GM18520 (cell line): ENCODE measurements around the gene EAPP.
"Not testable (repeated sequence)": the region's sequence is repeated elsewhere in the genome, so short reads cannot be mapped to it uniquely, and the experiment has no call there.

Experiments used
- ATAC-seq: cut with Tn5 transposase; IDR thresholded peaks from one replicate; pipeline ENCODE4 v1.9.1; 2021; ENCODE audit not compliant: unreplicated experiment

Gene EAPP

GRCh38 chr14:34489324-34489723 is 50.2 kb downstream of the EAPP start:
- no peak for ATAC-seq

DNA sequence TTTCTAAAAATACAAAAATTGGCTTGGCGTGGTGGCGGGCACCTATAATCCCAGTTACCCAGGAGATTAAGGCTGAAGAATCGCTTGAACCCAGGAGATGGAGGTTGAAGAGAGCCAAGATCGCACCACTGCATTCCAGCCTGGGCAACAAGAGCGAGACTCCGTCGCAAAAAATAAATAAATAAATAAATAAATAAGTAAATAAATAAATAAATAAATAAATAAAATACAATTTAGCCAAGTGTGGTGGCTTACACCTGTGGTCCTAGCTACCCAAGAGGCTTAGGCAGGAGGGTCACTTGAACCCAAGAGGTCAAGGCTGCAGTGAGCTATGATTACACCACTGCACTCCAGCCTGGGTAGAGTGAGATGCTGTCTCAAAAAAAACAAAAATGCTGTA is 51.0 kb downstream of the EAPP start:
- ATAC-seq = no peak

DNA sequence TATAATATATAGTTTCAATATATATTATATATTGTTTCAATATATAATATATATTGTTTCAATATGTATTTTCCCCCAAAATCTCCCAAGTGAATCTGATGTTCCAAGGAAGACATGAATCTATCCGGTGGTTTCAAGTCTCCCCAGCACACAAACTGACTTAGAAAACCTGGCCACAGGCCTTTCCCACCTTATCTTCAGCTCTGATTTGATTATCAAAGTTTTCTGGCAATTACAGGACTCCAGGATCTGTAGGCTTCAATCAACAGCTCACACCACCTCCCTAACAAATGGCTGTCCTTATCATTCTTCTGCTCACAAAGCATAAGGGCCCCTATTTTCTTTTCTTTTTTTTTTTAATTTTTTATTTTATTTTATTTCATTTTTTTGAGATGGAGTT is 54.8 kb downstream of the EAPP start:
- ATAC-seq = no peak

DNA sequence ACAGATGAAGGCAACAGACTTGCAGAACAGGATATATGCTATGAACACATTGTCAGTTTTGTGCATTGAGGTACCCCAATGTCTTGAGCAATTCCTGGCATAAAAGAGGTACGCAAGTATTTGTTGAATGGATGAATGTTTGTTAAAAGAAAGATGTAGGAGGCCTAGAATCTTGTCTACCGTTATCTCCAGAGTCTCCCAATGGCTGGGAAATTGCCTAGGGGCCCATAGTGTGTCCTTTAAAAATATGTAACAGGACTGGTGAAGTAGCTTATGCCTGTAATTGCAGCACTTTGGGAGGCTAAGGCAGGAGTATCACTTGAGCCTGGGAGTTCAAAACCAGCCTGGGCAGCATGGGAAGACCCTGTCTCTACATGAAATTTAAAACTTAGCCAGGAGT is 57.0 kb downstream of the EAPP start:
- ATAC-seq = no peak

DNA sequence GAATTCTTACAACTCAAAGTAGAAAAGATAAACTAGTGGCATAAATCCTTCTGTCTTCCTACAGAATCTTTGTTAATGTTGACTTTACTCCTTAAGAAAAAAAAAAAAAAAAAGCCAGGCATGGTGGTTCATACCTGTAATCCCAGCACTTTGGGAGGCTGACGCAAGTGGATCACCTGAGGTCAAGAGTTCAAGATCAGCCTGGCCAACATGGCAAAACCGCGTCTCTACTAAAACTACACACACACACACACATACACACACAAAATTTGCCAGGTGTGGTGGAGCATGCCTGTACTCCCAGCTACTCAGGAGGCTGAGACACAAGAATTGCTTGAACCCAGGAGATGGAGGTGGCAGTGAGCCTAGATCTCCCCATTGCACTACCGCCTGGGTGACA is 59.8 kb downstream of the EAPP start:
- no peak for ATAC-seq

- ATAC-seq = no peak
Measured at GRCh38 chr14:34478261-34478660, 61.2 kb downstream of the EAPP start.

DNA sequence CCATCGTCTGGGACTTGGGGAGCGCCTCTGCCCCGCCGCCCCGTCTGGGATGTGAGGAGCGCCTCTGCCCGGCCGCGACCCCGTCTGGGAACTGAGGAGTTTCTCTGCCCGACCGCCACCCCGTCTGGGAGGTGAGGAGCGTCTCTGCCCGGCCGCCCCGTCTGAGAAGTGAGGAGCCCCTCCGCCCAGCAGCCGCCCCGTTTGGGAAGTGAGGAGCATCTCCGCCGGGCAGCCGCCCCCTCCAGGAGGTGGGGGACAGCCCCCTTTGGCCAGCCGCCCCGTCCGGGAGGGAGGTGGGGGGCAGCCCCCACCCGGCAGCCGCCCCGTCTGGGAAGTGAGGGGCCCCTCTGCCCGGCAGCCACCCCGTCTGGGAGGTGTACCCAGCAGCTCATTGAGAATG is 63.5 kb downstream of the EAPP start:
- ATAC-seq = not testable (repeated sequence)

DNA sequence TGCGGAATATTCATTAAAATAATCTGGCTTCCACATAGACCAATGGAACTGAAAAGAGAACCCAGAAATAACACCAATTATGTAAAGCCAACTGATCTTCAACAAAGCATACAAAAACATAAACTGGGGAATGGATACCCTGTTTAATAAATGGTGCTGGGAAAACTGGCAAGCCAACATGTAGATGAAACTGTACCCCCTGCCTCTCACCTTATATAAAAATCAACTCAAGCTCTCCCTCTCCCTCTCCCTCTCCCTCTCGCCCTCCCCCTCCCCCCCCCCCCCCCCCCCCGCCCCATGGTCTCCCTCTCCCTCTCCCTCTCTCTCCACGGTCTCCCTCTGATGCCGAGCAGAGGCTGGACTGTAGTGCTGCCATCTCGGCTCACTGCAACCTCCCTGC is 64.3 kb downstream of the EAPP start:
- no peak for ATAC-seq

- ATAC-seq = no peak
Measured at GRCh38 chr14:34474187-34474679, 65.3 kb downstream of the EAPP start.

GRCh38 chr14:34472706-34473279 is 66.7 kb downstream of the EAPP start:
- no peak for ATAC-seq

DNA sequence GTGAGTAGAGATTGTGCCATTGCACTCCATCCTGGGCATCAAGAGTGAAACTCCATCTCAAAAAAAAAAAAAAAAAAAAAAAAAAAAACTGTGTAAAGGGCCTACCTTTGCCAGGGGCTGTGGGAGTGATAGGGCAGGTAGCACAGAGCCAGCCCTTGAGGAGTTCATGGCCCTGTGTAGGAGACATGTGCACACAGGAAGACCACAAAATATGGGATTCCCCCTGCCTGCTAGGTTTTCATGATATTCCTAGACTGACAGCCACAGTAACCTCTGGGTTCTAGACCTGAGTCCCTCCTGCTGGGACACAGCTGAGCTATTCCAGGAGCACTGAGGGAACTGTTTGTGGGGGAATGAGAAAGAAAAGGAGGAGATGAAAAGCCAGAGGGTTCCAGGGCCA is 69.2 kb downstream of the EAPP start:
- ATAC-seq = no peak

GRCh38 chr14:34466691-34467090 is 72.8 kb downstream of the EAPP start:
- ATAC-seq = no peak
